SK-N-SH (cell line): ENCODE data around the gene GAS7.

Source experiments
- EZH2phosphoT487 ChIP-seq: fragments of 200-600 bp; sonication (generic); IDR thresholded peaks from 2 replicates; pipeline ENCODE4 v1.6.1; 2017; ENCODE audit warnings: low read depth, mixed run types, mild to moderate bottlenecking, antibody characterized with exemption, moderate library complexity, borderline replicate concordance
- FOXM1 ChIP-seq: IDR thresholded peaks from 2 replicates; pipeline ENCODE4 v1.4.0; 2012; ENCODE audit warnings: low read depth, mild to moderate bottlenecking
- GABPA ChIP-seq: IDR thresholded peaks from 2 replicates; pipeline ENCODE4 v1.4.0; 2012; ENCODE audit warnings: low read depth, mild to moderate bottlenecking
- POLR2AphosphoS5 ChIP-seq: IDR thresholded peaks from 2 replicates; pipeline ENCODE4 v1.6.1; 2012; ENCODE audit warnings: low read depth, low read length
- SMC3 ChIP-seq: IDR thresholded peaks from 2 replicates; pipeline ENCODE4 v1.6.1; 2012; ENCODE audit warnings: low read depth, low read length, improper control_type of control experiment
- TF ChIP-seq, protein P1 (sequence below): fragments of 200-600 bp; sonication (generic); IDR thresholded peaks from 2 replicates; pipeline ENCODE4 v1.6.1; 2017; ENCODE audit warnings: antibody characterized with exemption, mild to moderate bottlenecking, moderate library complexity

DNA sequence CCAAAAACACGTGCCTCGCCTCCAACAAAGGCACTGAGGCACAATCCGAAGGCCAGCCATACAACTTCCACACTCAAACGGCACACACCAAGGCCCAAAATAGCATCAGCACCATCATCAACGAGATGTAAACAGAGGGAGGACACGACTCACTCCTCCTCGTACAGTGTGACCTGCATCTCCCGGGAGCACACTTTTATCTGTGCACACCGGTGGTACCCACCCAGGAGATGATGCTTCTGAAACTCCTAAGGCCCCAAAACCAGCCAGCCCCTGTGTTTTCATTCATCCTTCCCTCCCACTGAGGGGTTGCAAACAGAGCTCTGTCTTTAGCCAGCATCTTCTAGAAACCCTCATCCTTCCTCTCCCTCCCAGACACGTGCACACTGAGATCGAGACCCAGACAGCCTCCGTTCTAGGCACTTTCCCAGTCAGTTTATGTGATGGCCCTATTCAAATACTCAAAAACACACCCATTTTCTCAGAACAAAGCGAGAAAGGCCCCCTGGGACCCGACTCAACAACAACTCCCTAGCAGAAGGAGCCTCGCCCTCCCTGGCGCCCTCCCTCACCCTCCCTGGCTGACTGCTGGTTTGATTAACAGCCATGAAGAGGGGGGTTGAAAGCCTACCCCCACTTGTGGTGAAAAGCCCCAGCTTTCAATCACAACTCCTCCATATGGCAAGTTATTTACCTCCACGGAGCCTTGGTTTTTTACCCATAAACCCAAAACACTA, 76.3 kb downstream of the GAS7 start:
- TF ChIP-seq FOXM1, result no peak
- TF ChIP-seq, protein P1, sequence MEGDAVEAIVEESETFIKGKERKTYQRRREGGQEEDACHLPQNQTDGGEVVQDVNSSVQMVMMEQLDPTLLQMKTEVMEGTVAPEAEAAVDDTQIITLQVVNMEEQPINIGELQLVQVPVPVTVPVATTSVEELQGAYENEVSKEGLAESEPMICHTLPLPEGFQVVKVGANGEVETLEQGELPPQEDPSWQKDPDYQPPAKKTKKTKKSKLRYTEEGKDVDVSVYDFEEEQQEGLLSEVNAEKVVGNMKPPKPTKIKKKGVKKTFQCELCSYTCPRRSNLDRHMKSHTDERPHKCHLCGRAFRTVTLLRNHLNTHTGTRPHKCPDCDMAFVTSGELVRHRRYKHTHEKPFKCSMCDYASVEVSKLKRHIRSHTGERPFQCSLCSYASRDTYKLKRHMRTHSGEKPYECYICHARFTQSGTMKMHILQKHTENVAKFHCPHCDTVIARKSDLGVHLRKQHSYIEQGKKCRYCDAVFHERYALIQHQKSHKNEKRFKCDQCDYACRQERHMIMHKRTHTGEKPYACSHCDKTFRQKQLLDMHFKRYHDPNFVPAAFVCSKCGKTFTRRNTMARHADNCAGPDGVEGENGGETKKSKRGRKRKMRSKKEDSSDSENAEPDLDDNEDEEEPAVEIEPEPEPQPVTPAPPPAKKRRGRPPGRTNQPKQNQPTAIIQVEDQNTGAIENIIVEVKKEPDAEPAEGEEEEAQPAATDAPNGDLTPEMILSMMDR, result no peak
- no peak for TF ChIP-seq EZH2phosphoT487
- TF ChIP-seq SMC3, result no peak
- no peak for TF ChIP-seq POLR2AphosphoS5
- TF ChIP-seq GABPA, result no peak
